HEK293 (cell line): Measurements from ENCODE around the gene LACTBL1.

Experiments used
- CTCF ChIP-seq: fragments of 450-650 bp; formaldehyde crosslinking; IDR thresholded peaks from 2 replicates; pipeline ENCODE4 v1.5.1; 2016; ENCODE audit warnings: missing biosample characterization, missing genetic modification characterization
- GLI2 ChIP-seq: fragments of 450-650 bp; formaldehyde crosslinking; IDR thresholded peaks from 2 replicates; pipeline ENCODE4; 2017; ENCODE audit warnings: missing biosample characterization, missing genetic modification characterization, low read depth, borderline replicate concordance
- KLF16 ChIP-seq: fragments of 450-650 bp; formaldehyde crosslinking; IDR thresholded peaks from 2 replicates; pipeline ENCODE4 v1.5.1; 2017; ENCODE audit warnings: missing biosample characterization, missing genetic modification characterization
- KLF8 ChIP-seq: fragments of 450-650 bp; formaldehyde crosslinking; IDR thresholded peaks from 2 replicates; pipeline ENCODE4 v1.5.1; 2016; ENCODE audit warnings: missing biosample characterization, missing genetic modification characterization
- PRDM2 ChIP-seq: fragments of 450-650 bp; formaldehyde crosslinking; IDR thresholded peaks from 2 replicates; pipeline ENCODE4 v1.5.1; 2016; ENCODE audit warnings: missing biosample characterization, missing genetic modification characterization, borderline replicate concordance
- REST ChIP-seq: fragments of 450-650 bp; formaldehyde crosslinking; IDR thresholded peaks from 2 replicates; pipeline ENCODE4 v1.5.1; 2016; ENCODE audit warnings: missing biosample characterization, missing genetic modification characterization
- TSHZ1 ChIP-seq: fragments of 450-650 bp; formaldehyde crosslinking; IDR thresholded peaks from 2 replicates; pipeline ENCODE4 v1.5.1; 2016; ENCODE audit warnings: missing biosample characterization, missing genetic modification characterization, borderline replicate concordance
- YY1 ChIP-seq: fragments of 450-650 bp; formaldehyde crosslinking; IDR thresholded peaks from 2 replicates; pipeline ENCODE4 v1.5.1; 2018; ENCODE audit warnings: missing biosample characterization, missing genetic modification characterization
- ZBTB21 ChIP-seq: fragments of 450-650 bp; formaldehyde crosslinking; IDR thresholded peaks from 2 replicates; pipeline ENCODE4 v1.5.1; 2017; ENCODE audit warnings: missing biosample characterization, missing genetic modification characterization
- ZNF184 ChIP-seq: fragments of 450-650 bp; IDR thresholded peaks from 2 replicates; pipeline ENCODE4 v1.5.1; 2018; ENCODE audit warnings: missing biosample characterization, mild to moderate bottlenecking, missing genetic modification characterization
- ZNF350 ChIP-seq: fragments of 450-650 bp; formaldehyde crosslinking; IDR thresholded peaks from 2 replicates; pipeline ENCODE4 v1.5.0; 2017; ENCODE audit warnings: missing biosample characterization, mild to moderate bottlenecking, missing genetic modification characterization

GRCh38 chr1:22953740-22954141, 18.9 kb downstream of the LACTBL1 start:
- TF ChIP-seq KLF8 (no peak), CTCF (tag by site-specific recombination) (no peak), TSHZ1 (tag by site-specific recombination) (no peak), YY1 (tag by site-specific recombination) (no peak), KLF16 (tag by site-specific recombination) (no peak), REST (tag by site-specific recombination) (no peak), PRDM2 (tag by site-specific recombination) (no peak), GLI2 (no peak), ZNF184 (tag by site-specific recombination) (no peak), ZBTB21 (tag by site-specific recombination) (no peak), ZNF350 (tag by site-specific recombination) (no peak)
